ENCODE results near the gene CCDC32. TPM values are rescaled to one million over a fixed set of nuclear protein-coding genes. Genes with fewer than 3 reads are reported as not detected.

Gene CCDC32
- total and polyA plus RNA-seq, 3 donors from 2014 or later, result 13.9 to 19.4 (median 18.3) TPM

DNA sequence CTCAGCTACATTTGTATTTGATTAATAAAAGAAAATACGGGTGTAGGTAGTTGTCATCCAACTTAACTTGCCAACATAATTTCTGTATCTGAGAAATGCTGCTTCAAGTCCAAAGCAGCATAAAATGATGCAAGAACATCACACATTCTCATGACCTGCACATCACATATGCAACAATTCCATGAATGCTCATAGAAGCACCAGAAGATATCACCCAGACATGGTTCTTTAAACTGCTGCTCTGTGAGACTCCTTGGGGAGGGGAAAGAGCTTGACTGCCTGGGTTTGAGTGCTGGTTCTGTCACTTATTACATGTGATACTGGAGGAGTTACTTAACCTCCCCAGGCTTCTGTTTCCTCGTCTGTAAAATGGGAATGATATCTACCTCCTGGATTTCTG is 54.6 kb downstream of the CCDC32 start:
- Histone ChIP-seq H3K36me3 (ENCODE audit: low read depth, missing control alignments) (no peaks in the 10 kb centered on the region), H3K27ac (no peak overlapping the region), H3K27me3 (no peaks in the 10 kb centered on the region), H3K4me1 (peaks cover 10% of the 10 kb centered on the region), H3K4me3 (no peak overlapping the region), H3K9me3 (no peaks in the 10 kb centered on the region)
- no peak for DNase-seq
- intact Hi-C loops (cut with DNase I; ENCODE audit: low total_unique reads), result no loop called here
- no peak for TF ChIP-seq POLR2A (IDR thresholded peaks at IDR 0.05)
- TF ChIP-seq, protein P1, sequence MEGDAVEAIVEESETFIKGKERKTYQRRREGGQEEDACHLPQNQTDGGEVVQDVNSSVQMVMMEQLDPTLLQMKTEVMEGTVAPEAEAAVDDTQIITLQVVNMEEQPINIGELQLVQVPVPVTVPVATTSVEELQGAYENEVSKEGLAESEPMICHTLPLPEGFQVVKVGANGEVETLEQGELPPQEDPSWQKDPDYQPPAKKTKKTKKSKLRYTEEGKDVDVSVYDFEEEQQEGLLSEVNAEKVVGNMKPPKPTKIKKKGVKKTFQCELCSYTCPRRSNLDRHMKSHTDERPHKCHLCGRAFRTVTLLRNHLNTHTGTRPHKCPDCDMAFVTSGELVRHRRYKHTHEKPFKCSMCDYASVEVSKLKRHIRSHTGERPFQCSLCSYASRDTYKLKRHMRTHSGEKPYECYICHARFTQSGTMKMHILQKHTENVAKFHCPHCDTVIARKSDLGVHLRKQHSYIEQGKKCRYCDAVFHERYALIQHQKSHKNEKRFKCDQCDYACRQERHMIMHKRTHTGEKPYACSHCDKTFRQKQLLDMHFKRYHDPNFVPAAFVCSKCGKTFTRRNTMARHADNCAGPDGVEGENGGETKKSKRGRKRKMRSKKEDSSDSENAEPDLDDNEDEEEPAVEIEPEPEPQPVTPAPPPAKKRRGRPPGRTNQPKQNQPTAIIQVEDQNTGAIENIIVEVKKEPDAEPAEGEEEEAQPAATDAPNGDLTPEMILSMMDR (IDR thresholded peaks at IDR 0.05), result no peak
- WGBS, 2 donors, result 65 to 85% methylated on average over 2 of the region's 2 CpGs

DNA sequence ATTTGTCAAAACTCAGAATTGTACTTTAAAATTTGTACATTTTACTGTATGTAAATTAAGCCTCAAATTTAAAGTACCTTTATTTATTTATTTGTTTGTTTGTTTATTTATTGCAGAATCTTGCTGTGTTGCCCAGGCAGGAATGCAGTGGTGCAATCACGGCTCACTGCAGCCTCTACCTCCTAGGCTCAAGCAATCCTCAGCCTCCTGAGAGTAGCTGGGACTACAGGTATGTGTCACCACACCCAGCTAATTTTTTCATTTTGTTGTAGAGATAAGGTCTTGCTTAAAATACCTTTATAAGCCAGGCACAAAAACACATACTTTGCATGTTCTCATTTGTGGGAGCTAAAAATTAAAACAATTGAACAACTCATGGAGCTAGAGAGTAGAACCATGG is 56.6 kb downstream of the CCDC32 start:
- Histone ChIP-seq H3K9me3 (no peaks in the 10 kb centered on the region), H3K4me3 (no peak overlapping the region), H3K27me3 (no peaks in the 10 kb centered on the region), H3K36me3 (ENCODE audit: low read depth, missing control alignments) (no peaks in the 10 kb centered on the region), H3K4me1 (peaks cover 10% of the 10 kb centered on the region), H3K27ac (no peak overlapping the region)
- intact Hi-C loops (cut with DNase I; ENCODE audit: low total_unique reads), result no loop called here
- 88 to 94% methylated on average over 1 of the region's 1 CpG for WGBS, 2 donors
- DNase-seq, result no peak
- TF ChIP-seq, protein P1 (IDR thresholded peaks at IDR 0.05), result no peak
- no peak for TF ChIP-seq POLR2A (IDR thresholded peaks at IDR 0.05)

DNA sequence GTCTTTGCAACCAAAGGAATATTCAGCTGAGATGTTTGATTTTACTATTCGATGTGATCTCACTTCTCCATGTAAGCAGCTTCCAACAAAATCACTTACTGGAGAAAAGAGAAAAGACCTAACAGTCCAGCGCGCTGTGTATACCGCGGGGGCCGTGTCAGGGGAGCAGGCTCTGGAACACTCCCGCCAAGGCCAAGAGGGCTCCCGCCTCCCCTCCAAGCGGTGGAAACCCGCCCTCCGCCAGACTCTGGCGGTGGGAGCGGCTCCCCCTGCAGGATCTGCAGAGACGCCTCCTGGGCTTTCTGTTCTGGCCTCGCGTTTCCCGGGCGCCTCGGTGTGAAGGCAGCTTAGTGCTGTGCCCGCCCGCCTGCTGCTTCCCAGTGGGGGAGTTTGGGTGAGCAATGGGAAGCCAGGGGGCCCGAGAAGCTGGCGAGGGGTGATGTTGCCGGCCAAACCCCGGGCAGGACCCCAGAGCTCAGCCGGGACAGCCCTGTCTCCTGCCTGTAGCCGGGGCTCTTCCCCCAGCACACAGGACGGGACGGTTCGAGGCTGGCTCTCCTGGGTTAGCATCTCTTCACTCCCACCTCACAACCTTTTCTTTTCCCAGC is 57.8 kb downstream of the CCDC32 start:
- H3K36me3 ChIP-seq (ENCODE audit: low read depth, missing control alignments), result no peaks in the 10 kb centered on the region
- no peaks in the 10 kb centered on the region for H3K27me3 ChIP-seq
- WGBS, 2 donors, result 0 to 2% methylated on average over 24 to 28 of the region's 30 CpGs
- TF ChIP-seq POLR2A (IDR thresholded peaks at IDR 0.05), result no peak
- TF ChIP-seq, protein P1 (IDR thresholded peaks at IDR 0.05), result peak; percentile 46 to 64 (median 50)
- intact Hi-C loops (cut with DNase I; ENCODE audit: low total_unique reads), result no loop called here
- peak; percentile 90 for DNase-seq
- peaks cover 10% of the 10 kb centered on the region for H3K4me1 ChIP-seq
- peak overlapping the region; percentile 41 to 69 for H3K27ac ChIP-seq
- peak overlapping the region; percentile 27 to 54 for H3K4me3 ChIP-seq
- H3K9me3 ChIP-seq, result no peaks in the 10 kb centered on the region

Small RNA genes within 50 kb of the gene (small RNA-seq; reads per million reads assigned to genes)
- gene RF00017 (0 reads per million in 2 donors), gene RNU6-516P (0 reads per million in 2 donors)

Other genes with a start within 250 kb of the CCDC32 start
- 10 to 100 TPM; 31.8 to 49.8 TPM for gene INAFM2, start 241.3 kb downstream of the CCDC32 start, total RNA-seq
- 43.4 TPM for gene INAFM2, start 241.3 kb downstream of the CCDC32 start, polyA plus RNA-seq (ENCODE audit: insufficient read depth, low read depth, low replicate concordance)
- 10 to 100 TPM; 36.8 to 38.9 TPM for gene CCDC9B, start 224.1 kb downstream of the CCDC32 start, total RNA-seq
- gene CCDC9B, start 224.1 kb downstream of the CCDC32 start, polyA plus RNA-seq (ENCODE audit: insufficient read depth, low read depth, low replicate concordance), result 20.4 TPM
- not detected for gene PHGR1, start 214.0 kb downstream of the CCDC32 start, total RNA-seq
- not detected for gene PHGR1, start 214.0 kb downstream of the CCDC32 start, polyA plus RNA-seq (ENCODE audit: insufficient read depth, low read depth, low replicate concordance)
- gene DISP2, start 206.8 kb downstream of the CCDC32 start, total RNA-seq, result 1 to 10 TPM; 4.4 to 7.6 TPM
- gene DISP2, start 206.8 kb downstream of the CCDC32 start, polyA plus RNA-seq (ENCODE audit: insufficient read depth, low read depth, low replicate concordance), result 3.0 TPM
- gene KNSTRN, start 182.3 kb downstream of the CCDC32 start, total RNA-seq, result 10 to 100 TPM; 39.6 to 66.9 TPM
- 125 TPM for gene KNSTRN, start 182.3 kb downstream of the CCDC32 start, polyA plus RNA-seq (ENCODE audit: insufficient read depth, low read depth, low replicate concordance)
- gene IVD, start 159.2 kb downstream of the CCDC32 start, total RNA-seq, result 10 to 100 TPM; 79.1 to 94.7 TPM
- gene IVD, start 159.2 kb downstream of the CCDC32 start, polyA plus RNA-seq (ENCODE audit: insufficient read depth, low read depth, low replicate concordance), result 88.7 TPM
- gene BAHD1, start 124.1 kb downstream of the CCDC32 start, total RNA-seq, result 10 to 100 TPM; 52.0 to 53.9 TPM
- gene BAHD1, start 124.1 kb downstream of the CCDC32 start, polyA plus RNA-seq (ENCODE audit: insufficient read depth, low read depth, low replicate concordance), result 47.9 TPM
- 10 to 100 TPM in 1 of 2 donors, 1 to 10 TPM in 1; 5.4 to 13.0 TPM for gene CHST14, start 94.1 kb downstream of the CCDC32 start, total RNA-seq
- gene CHST14, start 94.1 kb downstream of the CCDC32 start, polyA plus RNA-seq (ENCODE audit: insufficient read depth, low read depth, low replicate concordance), result 16.7 TPM
- 10 to 100 TPM; 12.3 to 14.9 TPM for gene RPUSD2, start 4.3 kb upstream of the CCDC32 start, total RNA-seq
- gene RPUSD2, start 4.3 kb upstream of the CCDC32 start, polyA plus RNA-seq (ENCODE audit: insufficient read depth, low read depth, low replicate concordance), result 9.0 TPM
- gene KNL1, start 29.2 kb upstream of the CCDC32 start, total RNA-seq, result 10 to 100 TPM; 50.9 to 66.0 TPM
- gene KNL1, start 29.2 kb upstream of the CCDC32 start, polyA plus RNA-seq (ENCODE audit: insufficient read depth, low read depth, low replicate concordance), result 28.7 TPM
- 10 to 100 TPM; 13.8 to 16.9 TPM for gene RAD51, start 130.1 kb upstream of the CCDC32 start, total RNA-seq
- gene RAD51, start 130.1 kb upstream of the CCDC32 start, polyA plus RNA-seq (ENCODE audit: insufficient read depth, low read depth, low replicate concordance), result 76.1 TPM
- gene RMDN3, start 190.2 kb upstream of the CCDC32 start, total RNA-seq, result 10 to 100 TPM; 31.5 to 33.1 TPM
- gene RMDN3, start 190.2 kb upstream of the CCDC32 start, polyA plus RNA-seq (ENCODE audit: insufficient read depth, low read depth, low replicate concordance), result 37.3 TPM
- gene GCHFR, start 199.0 kb upstream of the CCDC32 start, total RNA-seq, result 10 to 100 TPM in 1 of 2 donors, 1 to 10 TPM in 1; 8.5 to 15.0 TPM
- gene GCHFR, start 199.0 kb upstream of the CCDC32 start, polyA plus RNA-seq (ENCODE audit: insufficient read depth, low read depth, low replicate concordance), result 7.4 TPM
- gene C15orf62, start 204.9 kb upstream of the CCDC32 start, total RNA-seq, result under 1 TPM in 1 of 2 donors, not detected in 1; 0.24 TPM
- gene C15orf62, start 204.9 kb upstream of the CCDC32 start, polyA plus RNA-seq (ENCODE audit: insufficient read depth, low read depth, low replicate concordance), result not detected
- gene ZFYVE19, start 242.0 kb upstream of the CCDC32 start, total RNA-seq, result 10 to 100 TPM; 22.4 to 38.2 TPM
- 26.3 TPM for gene ZFYVE19, start 242.0 kb upstream of the CCDC32 start, polyA plus RNA-seq (ENCODE audit: insufficient read depth, low read depth, low replicate concordance)
- 10 to 100 TPM; 11.1 to 21.6 TPM for gene DNAJC17, start 242.4 kb upstream of the CCDC32 start, total RNA-seq
- gene DNAJC17, start 242.4 kb upstream of the CCDC32 start, polyA plus RNA-seq (ENCODE audit: insufficient read depth, low read depth, low replicate concordance), result 22.6 TPM